KMS-11 (cell line): ENCODE results near the gene CEP295NL.

ENCODE experiments used
- H2AFZ ChIP-seq: fragments of 200-600 bp; sonication (generic); 2 replicates; pipeline ENCODE4 v1.6.1; 2016; ENCODE audit warnings: antibody characterized with exemption, mixed run types, low read depth
- H3K27ac ChIP-seq: fragments of 200-600 bp; sonication (generic); 2 replicates; pipeline ENCODE4 v1.6.1; 2016; ENCODE audit warnings: mild to moderate bottlenecking, mixed run types
- H3K27me3 ChIP-seq: fragments of 200-600 bp; sonication (generic); 2 replicates; pipeline ENCODE4 v1.6.1; 2017; ENCODE audit warnings: mild to moderate bottlenecking, low read depth, mixed run types, moderate library complexity; ENCODE audit not compliant: insufficient read depth
- H3K36me3 ChIP-seq: fragments of 200-600 bp; sonication (generic); 2 replicates; pipeline ENCODE4 v1.6.1; 2017; ENCODE audit warnings: mild to moderate bottlenecking, mixed run types; ENCODE audit not compliant: insufficient read depth
- H3K4me1 ChIP-seq: fragments of 200-600 bp; sonication (generic); 2 replicates; pipeline ENCODE4 v1.6.1; 2016; ENCODE audit warnings: mild to moderate bottlenecking, low read depth, mixed run types; ENCODE audit not compliant: poor library complexity, severe bottlenecking
- H3K4me2 ChIP-seq: fragments of 200-600 bp; sonication (generic); 2 replicates; pipeline ENCODE4 v1.7.0; 2016; ENCODE audit warnings: mild to moderate bottlenecking, mixed run types
- H3K4me3 ChIP-seq: fragments of 200-600 bp; sonication (generic); IDR thresholded peaks from 2 replicates; pipeline ENCODE4 v1.6.1; 2017; ENCODE audit warnings: low read depth, low read length, mixed read lengths; ENCODE audit not compliant: insufficient read depth
- H3K79me2 ChIP-seq: fragments of 200-600 bp; sonication (generic); 2 replicates; pipeline ENCODE4 v1.6.1; 2016; ENCODE audit warnings: low read depth, mixed run types; ENCODE audit not compliant: insufficient read depth
- H3K9ac ChIP-seq: fragments of 200-600 bp; sonication (generic); 2 replicates; pipeline ENCODE4 v1.6.1; 2016; ENCODE audit warnings: mild to moderate bottlenecking, mixed run types
- H4K20me1 ChIP-seq: fragments of 200-600 bp; sonication (generic); 2 replicates; pipeline ENCODE4 v1.6.1; 2016; ENCODE audit warnings: mild to moderate bottlenecking, mixed run types; ENCODE audit not compliant: insufficient read depth
- CTCF ChIP-seq: fragments of 200-600 bp; sonication (generic); conservative IDR thresholded peaks from 2 replicates; pipeline ENCODE4 v1.6.1; 2017; ENCODE audit warnings: low read depth, mild to moderate bottlenecking, antibody characterized with exemption, low read length, moderate library complexity, mixed read lengths

CEP295NL gene

GRCh38 chr17:78933025-78933958 is 30.3 kb upstream of the CEP295NL start:
- no peak for TF ChIP-seq CTCF
- Histone ChIP-seq H3K79me2 (no peaks in the 10 kb centered on the region), H3K27me3 (no peaks in the 10 kb centered on the region), H4K20me1 (no peaks in the 10 kb centered on the region), H3K4me3 (no peak overlapping the region), H3K9ac (peak overlapping the region; percentile 11; the same call in 1 of the 2 replicates), H3K36me3 (no peaks in the 10 kb centered on the region), H3K4me2 (peak overlapping the region; percentile 29; the same call in 1 of the 2 replicates), H2AFZ (peak overlapping the region; percentile 67), H3K4me1 (peaks cover 18% of the 10 kb centered on the region), H3K27ac (peak overlapping the region; percentile 40; the same call in 1 of the 2 replicates)

GRCh38 chr17:78929908-78930775 is 27.1 kb upstream of the CEP295NL start:
- H3K9ac ChIP-seq = no peak overlapping the region
- H3K27me3 ChIP-seq = no peaks in the 10 kb centered on the region
- no peaks in the 10 kb centered on the region for H3K36me3 ChIP-seq
- H3K4me3 ChIP-seq = no peak overlapping the region
- no peaks in the 10 kb centered on the region for H4K20me1 ChIP-seq
- H3K4me1 ChIP-seq = peaks cover 25% of the 10 kb centered on the region
- TF ChIP-seq CTCF = no peak
- no peak overlapping the region for H2AFZ ChIP-seq
- H3K27ac ChIP-seq = no peak overlapping the region
- no peak overlapping the region for H3K4me2 ChIP-seq
- no peaks in the 10 kb centered on the region for H3K79me2 ChIP-seq

GRCh38 chr17:78925662-78926555 is 22.9 kb upstream of the CEP295NL start:
- Histone ChIP-seq H3K4me2 (peak overlapping the region; percentile 93), H3K9ac (peak overlapping the region; percentile 76), H2AFZ (peak overlapping the region; percentile 88)

More at GRCh38 chr17:78925662-78926555, 22.9 kb upstream of the CEP295NL start:
- Histone ChIP-seq H3K4me3 (no peak overlapping the region), H3K27me3 (no peaks in the 10 kb centered on the region), H4K20me1 (no peaks in the 10 kb centered on the region), H3K4me1 (peaks cover 26% of the 10 kb centered on the region), H3K27ac (peak overlapping the region; percentile 43; the same call in 1 of the 2 replicates), H3K79me2 (peaks cover 32% of the 10 kb centered on the region), H3K36me3 (no peaks in the 10 kb centered on the region)
- no peak for TF ChIP-seq CTCF
